Mucosa of descending colon (tissue), 3 donors: ENCODE results near the gene BPIFA1. TPM values are rescaled to one million over a fixed set of nuclear protein-coding genes. Genes with fewer than 3 reads are reported as not detected.

Experiments
- ATAC-seq: fragments of 200-7000 bp; cut with Tn5 transposase; one replicate; pipeline ENCODE4 v1.9.1; 2020; ENCODE audit warnings: mild to moderate bottlenecking, moderate library complexity
- DNase-seq, 3 donors: peaks; one replicate each; pipeline ENCODE4 v3.0.0-alpha.2; 2020
- H3K36me3 ChIP-seq: fragments of 200-600 bp; one replicate; pipeline ENCODE4 v1.8.0; 2021; ENCODE audit warnings: low read depth, mild to moderate bottlenecking
- H3K4me1 ChIP-seq: fragments of 200-600 bp; one replicate; pipeline ENCODE4 v1.8.0; 2021; ENCODE audit warnings: low read depth, mild to moderate bottlenecking
- H3K4me3 ChIP-seq: fragments of 200-600 bp; one replicate; pipeline ENCODE4 v1.8.0; 2021; ENCODE audit warnings: mild to moderate bottlenecking
- H3K9me3 ChIP-seq: fragments of 200-600 bp; one replicate; pipeline ENCODE4 v1.8.0; 2021; ENCODE audit warnings: mild to moderate bottlenecking
- intact Hi-C, 2 donors: fragments of 100-400 bp; cut with DNase I in 1 of 2; cut with micrococcal nuclease in 1 of 2; formaldehyde crosslinking; loops; one replicate each; pipeline versions ENCODE4 v1.11.0 to v1.11.1; 2022; cut with DNase I, micrococcal nuclease
- total RNA-seq, 3 donors: library from RNA; stranded (reverse); fragmentation: NEBNext Ultra II Directional in 2 of 3; extraction: Animal tissue kit (Norgen Biotek cat#: 25700) in 2 of 3; gene quantifications; one replicate each; pipeline versions ENCODE4 v1.2.1 to v1.2.4, GENCODE V29; 2021 to 2023
- TF ChIP-seq, protein P1 (sequence below): fragments of 200-600 bp; IDR thresholded peaks from one replicate; pipeline ENCODE4 v1.8.0; 2022; ENCODE audit warnings: antibody characterized with exemption, mild to moderate bottlenecking
- donor health status: DM: no; HTN: no; CAD: no; lungs with moderate emphysema.
- donor health status: DM: no; HTN: no; CAD: no.
- donor health status: DM: no; HTN: yes; CAD: no.

BPIFA1 gene
- total RNA-seq, 3 donors from 2014 or later, result not detected

DNA sequence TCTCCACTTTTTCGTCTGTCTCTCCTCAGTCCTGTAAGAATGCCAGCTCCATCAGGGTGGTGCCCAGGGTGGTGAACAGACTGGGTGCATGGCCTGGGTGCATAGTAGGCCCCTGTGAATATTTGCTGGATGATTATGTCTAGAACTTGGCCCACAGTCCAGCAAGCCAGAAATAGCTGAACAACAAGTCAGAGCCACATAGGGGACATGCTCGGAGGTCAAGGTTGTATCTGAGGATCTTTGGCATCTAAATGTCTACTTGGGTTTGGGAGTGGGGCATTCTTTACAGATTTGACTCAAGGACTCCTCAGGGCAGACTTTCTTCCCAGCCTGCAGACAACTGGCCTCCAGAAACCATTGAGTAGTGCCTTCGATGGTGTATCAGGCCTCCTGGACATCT lies 36.8 kb upstream of the BPIFA1 start:
- ATAC-seq (no peak), DNase-seq (no peak)
- H3K4me1 ChIP-seq, result no peaks in the 10 kb centered on the region
- no peak overlapping the region for H3K4me3 ChIP-seq
- TF ChIP-seq, protein P1, sequence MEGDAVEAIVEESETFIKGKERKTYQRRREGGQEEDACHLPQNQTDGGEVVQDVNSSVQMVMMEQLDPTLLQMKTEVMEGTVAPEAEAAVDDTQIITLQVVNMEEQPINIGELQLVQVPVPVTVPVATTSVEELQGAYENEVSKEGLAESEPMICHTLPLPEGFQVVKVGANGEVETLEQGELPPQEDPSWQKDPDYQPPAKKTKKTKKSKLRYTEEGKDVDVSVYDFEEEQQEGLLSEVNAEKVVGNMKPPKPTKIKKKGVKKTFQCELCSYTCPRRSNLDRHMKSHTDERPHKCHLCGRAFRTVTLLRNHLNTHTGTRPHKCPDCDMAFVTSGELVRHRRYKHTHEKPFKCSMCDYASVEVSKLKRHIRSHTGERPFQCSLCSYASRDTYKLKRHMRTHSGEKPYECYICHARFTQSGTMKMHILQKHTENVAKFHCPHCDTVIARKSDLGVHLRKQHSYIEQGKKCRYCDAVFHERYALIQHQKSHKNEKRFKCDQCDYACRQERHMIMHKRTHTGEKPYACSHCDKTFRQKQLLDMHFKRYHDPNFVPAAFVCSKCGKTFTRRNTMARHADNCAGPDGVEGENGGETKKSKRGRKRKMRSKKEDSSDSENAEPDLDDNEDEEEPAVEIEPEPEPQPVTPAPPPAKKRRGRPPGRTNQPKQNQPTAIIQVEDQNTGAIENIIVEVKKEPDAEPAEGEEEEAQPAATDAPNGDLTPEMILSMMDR, result no peak
- no peaks in the 10 kb centered on the region for H3K9me3 ChIP-seq
- H3K36me3 ChIP-seq, result no peaks in the 10 kb centered on the region
- intact Hi-C loops, result no loop called here

DNA sequence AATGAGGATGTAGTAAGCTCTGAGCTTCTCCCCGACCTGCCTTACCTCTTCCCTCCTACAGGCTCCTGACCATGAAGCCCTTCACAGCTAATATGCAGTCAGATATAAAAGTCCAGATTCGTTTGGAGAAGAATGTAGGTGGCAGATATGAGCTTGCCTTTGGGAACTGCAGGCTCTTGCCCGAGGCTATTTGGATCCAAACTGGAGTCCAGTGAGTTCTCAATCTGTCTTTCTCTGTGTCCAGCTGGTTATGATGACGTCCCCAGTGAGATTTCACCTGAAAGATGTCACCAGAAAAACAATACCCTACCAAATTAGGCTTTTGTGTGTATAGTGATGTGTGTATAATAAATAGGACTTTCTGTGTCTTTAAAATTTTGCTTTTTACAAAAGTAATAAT lies 33.3 kb upstream of the BPIFA1 start:
- no peaks in the 10 kb centered on the region for H3K9me3 ChIP-seq
- ATAC-seq (no peak), DNase-seq (no peak)
- intact Hi-C loops, result no loop called here
- H3K4me1 ChIP-seq, result no peaks in the 10 kb centered on the region
- H3K36me3 ChIP-seq, result no peaks in the 10 kb centered on the region
- H3K4me3 ChIP-seq, result no peak overlapping the region
- TF ChIP-seq, protein P1, result no peak

DNA sequence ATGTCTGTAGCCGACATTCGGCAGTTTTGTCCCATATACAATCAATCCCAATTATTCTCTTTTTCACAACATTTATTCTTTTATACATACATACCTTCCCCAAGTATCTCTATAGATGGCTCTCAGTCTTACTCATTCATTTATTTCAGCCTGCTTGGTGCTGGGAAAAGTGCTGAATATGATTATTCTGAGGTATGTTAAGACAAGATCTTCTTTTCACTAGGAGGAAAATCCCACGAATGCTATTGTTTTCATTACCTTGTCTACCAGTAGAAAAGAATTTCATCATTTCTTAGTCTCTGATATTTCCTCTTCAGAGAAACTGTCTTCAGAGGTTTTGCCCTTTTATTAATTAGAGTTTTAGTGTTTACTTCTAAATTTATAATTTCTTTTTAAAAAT lies 32.4 kb upstream of the BPIFA1 start:
- no peak for DNase-seq
- H3K4me1 ChIP-seq, result no peaks in the 10 kb centered on the region
- no peaks in the 10 kb centered on the region for H3K9me3 ChIP-seq
- no peaks in the 10 kb centered on the region for H3K36me3 ChIP-seq
- TF ChIP-seq, protein P1, result no peak
- no peak for ATAC-seq
- no peak overlapping the region for H3K4me3 ChIP-seq
- intact Hi-C loops, result no loop called here

DNA sequence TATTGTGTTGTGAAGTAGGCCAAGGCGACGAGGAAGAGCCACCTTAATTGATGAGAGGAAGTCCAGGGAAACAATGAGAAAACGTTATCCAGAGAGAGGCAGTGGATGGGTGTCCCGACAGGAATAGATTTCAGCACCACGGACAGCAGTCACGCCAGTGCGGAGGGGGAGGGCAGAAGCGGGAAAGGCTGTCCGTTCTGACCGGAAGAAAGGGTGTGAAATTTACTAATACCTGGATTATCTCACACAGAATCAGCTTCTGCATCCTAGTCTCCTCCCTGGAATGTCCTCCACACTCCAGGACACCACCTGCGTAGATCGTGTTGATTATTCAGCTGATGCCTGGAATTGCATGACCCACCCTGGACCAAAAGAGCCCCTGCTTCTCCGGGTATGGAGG lies 26.0 kb upstream of the BPIFA1 start:
- Histone ChIP-seq H3K9me3 (no peaks in the 10 kb centered on the region), H3K36me3 (no peaks in the 10 kb centered on the region), H3K4me3 (no peak overlapping the region), H3K4me1 (no peaks in the 10 kb centered on the region)
- TF ChIP-seq, protein P1, result no peak
- intact Hi-C loops, result no loop called here
- peak; percentile 69 for ATAC-seq
- DNase-seq, result peak in 2 of 3 donors; percentile 66 to 83

DNA sequence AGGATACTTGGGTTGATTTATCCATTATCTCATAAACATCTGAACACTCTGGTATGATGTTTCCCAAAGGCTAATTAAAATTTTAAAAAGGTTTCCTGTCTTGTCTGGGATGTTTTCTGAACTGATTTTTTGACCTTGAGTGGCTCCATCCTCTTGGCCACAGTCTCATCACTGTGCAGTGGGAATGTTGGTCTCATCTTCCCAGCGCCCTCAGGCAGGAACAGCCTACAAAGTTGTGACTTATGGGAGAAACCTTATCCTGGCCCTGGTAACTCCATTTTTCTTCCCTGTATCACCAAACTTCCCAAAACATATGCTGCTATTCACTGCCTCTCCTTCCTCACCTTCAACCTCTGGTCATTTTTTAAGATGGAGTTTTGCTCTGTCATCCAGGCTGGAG lies 25.4 kb upstream of the BPIFA1 start:
- TF ChIP-seq, protein P1, result no peak
- DNase-seq (no peak), ATAC-seq (no peak)
- Histone ChIP-seq H3K4me1 (no peaks in the 10 kb centered on the region), H3K9me3 (no peaks in the 10 kb centered on the region), H3K36me3 (no peaks in the 10 kb centered on the region), H3K4me3 (no peak overlapping the region)
- intact Hi-C loops, result no loop called here

DNA sequence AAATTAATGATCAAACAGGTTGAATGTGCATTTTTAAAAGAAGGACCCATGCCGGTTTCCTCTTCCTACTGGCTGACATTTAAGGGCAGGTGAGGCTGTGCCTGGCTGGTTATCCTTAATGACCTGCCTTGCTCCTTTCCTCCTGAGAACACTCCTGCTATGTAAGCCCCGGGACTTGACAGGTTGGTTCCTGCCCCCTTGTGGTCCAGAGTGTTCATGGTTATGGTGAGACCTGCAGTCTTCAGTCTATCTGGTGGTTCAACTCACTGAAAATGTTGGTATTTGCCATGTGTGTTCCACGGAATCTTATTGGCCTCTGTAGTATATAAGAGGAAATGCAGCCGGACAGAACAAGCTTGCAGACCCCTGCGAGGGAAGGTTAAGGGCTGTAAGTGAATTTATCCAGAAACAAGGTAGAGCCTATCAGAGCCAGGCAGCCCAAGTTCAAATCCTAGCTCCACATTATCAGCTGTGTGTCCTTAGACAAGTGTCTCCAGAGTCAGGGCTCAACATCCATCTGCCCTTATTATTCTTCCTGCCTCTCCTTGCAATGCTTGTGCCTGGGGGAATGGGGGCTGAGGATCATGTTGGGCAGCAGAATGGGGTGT lies 23.9 kb upstream of the BPIFA1 start:
- H3K9me3 ChIP-seq, result no peaks in the 10 kb centered on the region
- TF ChIP-seq, protein P1, result no peak
- intact Hi-C loops, result no loop called here
- DNase-seq (peak in 1 of 3 donors; percentile 61), ATAC-seq (peak; percentile 51)
- no peaks in the 10 kb centered on the region for H3K36me3 ChIP-seq
- H3K4me3 ChIP-seq, result no peak overlapping the region
- no peaks in the 10 kb centered on the region for H3K4me1 ChIP-seq
